ENCODE results near the gene PGAM1.

PGAM1 gene

DNA sequence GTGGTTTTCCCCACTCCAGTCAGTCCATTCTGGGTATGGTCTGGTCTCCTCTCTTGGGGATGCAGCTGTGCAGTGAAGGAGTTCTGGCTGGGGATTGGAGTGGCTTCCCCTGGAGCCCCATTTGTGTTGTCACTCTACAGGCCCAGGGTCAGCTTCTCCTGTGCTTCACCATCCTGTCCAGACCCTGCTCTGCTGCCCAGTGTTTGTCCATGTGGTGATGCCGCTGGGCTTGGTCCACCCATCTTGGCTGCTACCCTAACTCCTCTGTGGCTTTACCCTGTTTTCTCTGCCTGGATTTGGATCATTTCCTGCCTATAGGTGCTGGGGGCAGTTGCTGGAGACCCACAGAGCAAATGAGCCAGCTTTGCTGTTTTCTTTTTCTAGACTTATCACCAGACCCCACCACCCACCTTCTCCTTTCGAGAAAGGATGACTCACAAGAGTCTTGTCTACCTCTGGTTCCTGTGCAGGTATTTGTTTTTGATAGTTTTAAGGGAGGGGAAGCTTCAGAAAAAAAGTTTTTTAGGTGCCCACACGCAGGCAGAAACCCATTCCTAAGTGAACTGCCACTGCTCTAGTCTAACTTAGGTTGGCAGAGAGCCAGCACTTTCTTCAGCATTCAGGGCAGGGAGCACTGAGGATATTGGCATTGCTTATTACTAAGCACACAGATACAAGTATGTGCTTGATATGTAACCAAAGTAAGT, 28.5 kb downstream of the PGAM1 start:
- H3K4ac ChIP-seq (ENCODE audit: low read length) = no peak overlapping the region
- H3K4me1 ChIP-seq (ENCODE audit: control insufficient read depth in 2 of 2, insufficient read depth in 1 of 2, low read depth in 1 of 2, low read length in 2 of 2) = peaks cover 7 to 13% of the 10 kb centered on the region in 2 donors
- H4K8ac ChIP-seq (ENCODE audit: low read depth, low read length) = no peak overlapping the region
- H2BK120ac ChIP-seq (ENCODE audit: low read depth, low read length) = no peak overlapping the region
- H3K36me3 ChIP-seq (replicated peaks in 1 of 2; ENCODE audit: control insufficient read depth in 2 of 2, insufficient read depth in 2 of 2, low read length in 2 of 2) = peaks cover 49 to 92% of the 10 kb centered on the region in 2 donors
- H3K23ac ChIP-seq (ENCODE audit: low read depth, low read length, poor library complexity) = no peak overlapping the region
- WGBS, 2 donors (ENCODE audit: extremely low coverage in 2 of 2, insufficient read length in 2 of 2, insufficient replicate concordance in 1 of 2) = no CpG with 5 or more reads among the region's 3 CpGs
- no peak overlapping the region for H4K91ac ChIP-seq (ENCODE audit: low read depth, low read length, poor library complexity)
- H2BK5ac ChIP-seq (ENCODE audit: low read length) = no peak overlapping the region
- no peak overlapping the region for H3K4me2 ChIP-seq (ENCODE audit: insufficient read depth, low read length, poor library complexity, severe bottlenecking)
- no peak overlapping the region for H3K9ac ChIP-seq (ENCODE audit: low read depth, low read length, poor library complexity)
- no peak overlapping the region for H3K4me3 ChIP-seq (ENCODE audit: low read length in 2 of 2)
- H3K79me1 ChIP-seq (ENCODE audit: low read depth, low read length) = peaks cover 10% of the 10 kb centered on the region
- H2AK5ac ChIP-seq (ENCODE audit: low read depth, low read length) = no peak overlapping the region
- H3K18ac ChIP-seq (ENCODE audit: low read length) = no peak overlapping the region
- H2AFZ ChIP-seq (ENCODE audit: low read length) = no peak overlapping the region
- no peak overlapping the region for H3K14ac ChIP-seq (ENCODE audit: low read length)
- no peak overlapping the region for H3K27ac ChIP-seq (replicated peaks; ENCODE audit: low read length)
- H2BK12ac ChIP-seq (ENCODE audit: low read length) = no peak overlapping the region
- H2BK15ac ChIP-seq (ENCODE audit: low read length) = no peak overlapping the region
- H3K27me3 ChIP-seq (ENCODE audit: control insufficient read depth in 3 of 3, insufficient read depth in 3 of 3, low read depth in 1 of 3, low read length in 3 of 3) = no peaks in the 10 kb centered on the region
- DNase-seq (ENCODE audit: low spot score) = no peak
- no peaks in the 10 kb centered on the region for H3K9me3 ChIP-seq (replicated peaks in 1 of 2; ENCODE audit: control insufficient read depth in 2 of 2, insufficient read depth in 1 of 2, low read depth in 1 of 2, low read length in 2 of 2)

DNA sequence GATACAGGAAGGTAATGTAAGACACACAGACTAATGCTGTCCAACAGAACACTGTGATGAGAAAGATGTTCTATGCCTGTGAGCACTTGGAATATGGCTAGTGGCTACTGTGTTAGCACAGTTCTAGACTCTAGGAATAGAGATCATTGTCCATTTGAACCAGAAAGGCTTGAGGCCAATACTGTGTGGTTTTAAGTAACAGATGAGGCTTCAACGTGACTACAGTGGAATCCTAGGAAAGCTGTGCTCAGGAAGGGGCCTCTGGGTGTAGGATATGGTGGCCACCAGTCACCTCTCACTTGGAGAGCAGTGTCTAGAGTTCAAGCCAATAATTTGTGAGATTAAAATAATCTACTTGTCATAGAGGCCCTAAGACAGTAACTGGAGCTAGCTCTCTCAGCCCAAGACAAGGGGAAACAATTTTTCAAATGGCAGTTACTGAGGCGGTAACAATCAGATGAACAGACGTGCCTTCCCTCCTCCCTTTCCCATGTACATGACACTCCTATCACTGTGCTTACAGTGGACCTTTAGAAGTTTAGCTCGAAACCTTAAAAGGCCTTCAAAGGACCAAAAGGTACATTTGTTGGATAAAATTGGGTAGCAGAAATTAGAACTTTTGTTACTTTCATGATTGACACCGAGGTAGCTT, 30.2 kb downstream of the PGAM1 start:
- Histone ChIP-seq H3K9ac (ENCODE audit: low read depth, low read length, poor library complexity) (no peak overlapping the region), H4K91ac (ENCODE audit: low read depth, low read length, poor library complexity) (no peak overlapping the region), H3K4me3 (ENCODE audit: low read length in 2 of 2) (no peak overlapping the region), H3K27me3 (ENCODE audit: control insufficient read depth in 3 of 3, insufficient read depth in 3 of 3, low read depth in 1 of 3, low read length in 3 of 3) (no peaks in the 10 kb centered on the region), H2AK5ac (ENCODE audit: low read depth, low read length) (no peak overlapping the region), H3K4ac (ENCODE audit: low read length) (no peak overlapping the region), H3K36me3 (replicated peaks in 1 of 2; ENCODE audit: control insufficient read depth in 2 of 2, insufficient read depth in 2 of 2, low read length in 2 of 2) (peaks cover 61 to 99% of the 10 kb centered on the region in 2 donors), H2BK120ac (ENCODE audit: low read depth, low read length) (no peak overlapping the region), H3K23ac (ENCODE audit: low read depth, low read length, poor library complexity) (no peak overlapping the region), H3K4me2 (ENCODE audit: insufficient read depth, low read length, poor library complexity, severe bottlenecking) (no peak overlapping the region), H3K14ac (ENCODE audit: low read length) (no peak overlapping the region), H2BK5ac (ENCODE audit: low read length) (no peak overlapping the region), H2BK15ac (ENCODE audit: low read length) (no peak overlapping the region), H2BK12ac (ENCODE audit: low read length) (no peak overlapping the region), H3K79me1 (ENCODE audit: low read depth, low read length) (peaks cover 10% of the 10 kb centered on the region), H4K8ac (ENCODE audit: low read depth, low read length) (no peak overlapping the region), H3K18ac (ENCODE audit: low read length) (no peak overlapping the region), H3K9me3 (replicated peaks in 1 of 2; ENCODE audit: control insufficient read depth in 2 of 2, insufficient read depth in 1 of 2, low read depth in 1 of 2, low read length in 2 of 2) (no peaks in the 10 kb centered on the region), H2AFZ (ENCODE audit: low read length) (no peak overlapping the region), H3K27ac (replicated peaks; ENCODE audit: low read length) (no peak overlapping the region), H3K4me1 (ENCODE audit: control insufficient read depth in 2 of 2, insufficient read depth in 1 of 2, low read depth in 1 of 2, low read length in 2 of 2) (peaks cover 0 to 2% of the 10 kb centered on the region in 2 donors)
- no peak for DNase-seq (ENCODE audit: low spot score)
- no CpG with 5 or more reads among the region's 5 CpGs for WGBS, 2 donors (ENCODE audit: extremely low coverage in 2 of 2, insufficient read length in 2 of 2, insufficient replicate concordance in 1 of 2)

DNA sequence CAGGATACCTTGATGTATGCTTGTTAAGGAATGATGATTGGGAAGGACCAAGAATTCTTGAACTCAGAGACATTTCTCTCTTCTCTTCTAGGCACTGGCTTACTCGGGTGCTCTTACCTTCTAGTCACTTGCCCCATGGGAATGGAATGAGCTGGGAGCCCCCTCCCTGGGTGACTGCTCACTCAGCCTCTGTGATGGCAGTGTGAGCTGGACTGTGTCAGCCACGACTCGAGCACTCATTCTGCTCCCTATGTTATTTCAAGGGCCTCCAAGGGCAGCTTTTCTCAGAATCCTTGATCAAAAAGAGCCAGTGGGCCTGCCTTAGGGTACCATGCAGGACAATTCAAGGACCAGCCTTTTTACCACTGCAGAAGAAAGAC, 30.7 kb downstream of the PGAM1 start:
- WGBS, 2 donors (ENCODE audit: extremely low coverage in 2 of 2, insufficient read length in 2 of 2, insufficient replicate concordance in 1 of 2) = no CpG with 5 or more reads among the region's 3 CpGs

DNA sequence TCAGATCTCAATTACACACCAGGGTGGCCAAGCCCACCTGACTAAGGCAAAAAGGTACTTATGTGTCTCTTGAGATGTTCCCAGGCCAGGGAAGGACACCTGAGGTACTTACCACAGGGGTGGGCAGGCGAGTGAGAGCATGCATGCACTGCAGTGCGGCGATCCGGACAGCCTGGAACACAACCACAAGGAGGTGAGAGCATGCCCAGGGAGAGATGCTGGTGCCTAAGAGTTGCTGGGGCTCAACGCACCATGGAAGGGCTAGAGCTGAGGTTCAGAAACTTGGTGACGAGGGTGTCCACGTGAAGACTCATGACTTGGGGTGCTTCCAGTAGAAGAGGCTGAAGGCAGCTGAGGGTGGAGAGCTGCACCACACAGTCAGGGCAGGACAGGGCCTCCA, 33.1 kb downstream of the PGAM1 start:
- Histone ChIP-seq H3K36me3 (replicated peaks in 1 of 2; ENCODE audit: control insufficient read depth in 2 of 2, insufficient read depth in 2 of 2, low read length in 2 of 2) (peaks cover 61 to 99% of the 10 kb centered on the region in 2 donors), H3K4ac (ENCODE audit: low read length) (no peak overlapping the region), H4K8ac (ENCODE audit: low read depth, low read length) (no peak overlapping the region), H3K4me1 (ENCODE audit: control insufficient read depth in 2 of 2, insufficient read depth in 1 of 2, low read depth in 1 of 2, low read length in 2 of 2) (no peaks in the 10 kb centered on the region), H2AFZ (ENCODE audit: low read length) (no peak overlapping the region), H4K91ac (ENCODE audit: low read depth, low read length, poor library complexity) (no peak overlapping the region), H3K27ac (replicated peaks; ENCODE audit: low read length) (no peak overlapping the region), H2AK5ac (ENCODE audit: low read depth, low read length) (no peak overlapping the region), H3K9me3 (replicated peaks in 1 of 2; ENCODE audit: control insufficient read depth in 2 of 2, insufficient read depth in 1 of 2, low read depth in 1 of 2, low read length in 2 of 2) (no peaks in the 10 kb centered on the region), H3K18ac (ENCODE audit: low read length) (no peak overlapping the region), H2BK12ac (ENCODE audit: low read length) (no peak overlapping the region), H3K4me2 (ENCODE audit: insufficient read depth, low read length, poor library complexity, severe bottlenecking) (no peak overlapping the region), H2BK5ac (ENCODE audit: low read length) (no peak overlapping the region), H3K9ac (ENCODE audit: low read depth, low read length, poor library complexity) (no peak overlapping the region), H2BK120ac (ENCODE audit: low read depth, low read length) (no peak overlapping the region), H3K14ac (ENCODE audit: low read length) (no peak overlapping the region), H3K27me3 (ENCODE audit: control insufficient read depth in 3 of 3, insufficient read depth in 3 of 3, low read depth in 1 of 3, low read length in 3 of 3) (no peaks in the 10 kb centered on the region), H3K4me3 (ENCODE audit: low read length in 2 of 2) (no peak overlapping the region), H2BK15ac (ENCODE audit: low read length) (no peak overlapping the region), H3K79me1 (ENCODE audit: low read depth, low read length) (peaks cover 2% of the 10 kb centered on the region), H3K23ac (ENCODE audit: low read depth, low read length, poor library complexity) (no peak overlapping the region)
- no peak for DNase-seq (ENCODE audit: low spot score)
- WGBS, 2 donors (ENCODE audit: extremely low coverage in 2 of 2, insufficient read length in 2 of 2, insufficient replicate concordance in 1 of 2) = no CpG with 5 or more reads among the region's 7 CpGs

More for the DNA sequence above, 30.7 kb downstream of the PGAM1 start:
- Histone ChIP-seq H3K18ac (ENCODE audit: low read length) (no peak overlapping the region), H3K4me3 (ENCODE audit: low read length in 2 of 2) (no peak overlapping the region), H3K4me2 (ENCODE audit: insufficient read depth, low read length, poor library complexity, severe bottlenecking) (no peak overlapping the region), H3K27ac (replicated peaks; ENCODE audit: low read length) (no peak overlapping the region), H2BK120ac (ENCODE audit: low read depth, low read length) (no peak overlapping the region), H3K9ac (ENCODE audit: low read depth, low read length, poor library complexity) (no peak overlapping the region), H2AK5ac (ENCODE audit: low read depth, low read length) (no peak overlapping the region), H2BK15ac (ENCODE audit: low read length) (no peak overlapping the region), H2BK5ac (ENCODE audit: low read length) (no peak overlapping the region), H3K79me1 (ENCODE audit: low read depth, low read length) (peaks cover 6% of the 10 kb centered on the region), H3K23ac (ENCODE audit: low read depth, low read length, poor library complexity) (no peak overlapping the region), H3K9me3 (replicated peaks in 1 of 2; ENCODE audit: control insufficient read depth in 2 of 2, insufficient read depth in 1 of 2, low read depth in 1 of 2, low read length in 2 of 2) (no peaks in the 10 kb centered on the region), H3K27me3 (ENCODE audit: control insufficient read depth in 3 of 3, insufficient read depth in 3 of 3, low read depth in 1 of 3, low read length in 3 of 3) (no peaks in the 10 kb centered on the region), H2AFZ (ENCODE audit: low read length) (no peak overlapping the region), H3K4me1 (ENCODE audit: control insufficient read depth in 2 of 2, insufficient read depth in 1 of 2, low read depth in 1 of 2, low read length in 2 of 2) (no peaks in the 10 kb centered on the region), H2BK12ac (ENCODE audit: low read length) (no peak overlapping the region), H4K8ac (ENCODE audit: low read depth, low read length) (no peak overlapping the region), H3K4ac (ENCODE audit: low read length) (no peak overlapping the region), H3K14ac (ENCODE audit: low read length) (no peak overlapping the region), H3K36me3 (replicated peaks in 1 of 2; ENCODE audit: control insufficient read depth in 2 of 2, insufficient read depth in 2 of 2, low read length in 2 of 2) (peaks cover 65 to 99% of the 10 kb centered on the region in 2 donors), H4K91ac (ENCODE audit: low read depth, low read length, poor library complexity) (no peak overlapping the region)
- DNase-seq (ENCODE audit: low spot score) = no peak

Data from neuronal stem cell (in vitro differentiated cells).